HG03103 (cell line): ENCODE results near the gene GHDC.
"Not testable (repeated sequence)": the region's sequence is repeated elsewhere in the genome, so short reads cannot be mapped to it uniquely, and the experiment has no call there.

Experiments
- ATAC-seq: cut with Tn5 transposase; IDR thresholded peaks from one replicate; pipeline ENCODE4 v1.9.1; 2021; ENCODE audit warnings: low read depth; ENCODE audit not compliant: unreplicated experiment

The GHDC gene, protein sequence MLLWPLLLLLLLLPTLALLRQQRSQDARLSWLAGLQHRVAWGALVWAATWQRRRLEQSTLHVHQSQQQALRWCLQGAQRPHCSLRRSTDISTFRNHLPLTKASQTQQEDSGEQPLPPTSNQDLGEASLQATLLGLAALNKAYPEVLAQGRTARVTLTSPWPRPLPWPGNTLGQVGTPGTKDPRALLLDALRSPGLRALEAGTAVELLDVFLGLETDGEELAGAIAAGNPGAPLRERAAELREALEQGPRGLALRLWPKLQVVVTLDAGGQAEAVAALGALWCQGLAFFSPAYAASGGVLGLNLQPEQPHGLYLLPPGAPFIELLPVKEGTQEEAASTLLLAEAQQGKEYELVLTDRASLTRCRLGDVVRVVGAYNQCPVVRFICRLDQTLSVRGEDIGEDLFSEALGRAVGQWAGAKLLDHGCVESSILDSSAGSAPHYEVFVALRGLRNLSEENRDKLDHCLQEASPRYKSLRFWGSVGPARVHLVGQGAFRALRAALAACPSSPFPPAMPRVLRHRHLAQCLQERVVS

GRCh38 chr17:42193969-42194899 lies at the start of gene GHDC:
GHDC (minus strand) TSS chr17:42194494; CDS start chr17:42193581, 913 bp downstream.
- ATAC-seq, result no peak

GRCh38 chr17:42243493-42243982 lies 49.2 kb upstream of the GHDC start:
- no peak for ATAC-seq

- ATAC-seq, result no peak
These were observed 47.6 kb upstream of the GHDC start for GRCh38 chr17:42241871-42242270.

DNA sequence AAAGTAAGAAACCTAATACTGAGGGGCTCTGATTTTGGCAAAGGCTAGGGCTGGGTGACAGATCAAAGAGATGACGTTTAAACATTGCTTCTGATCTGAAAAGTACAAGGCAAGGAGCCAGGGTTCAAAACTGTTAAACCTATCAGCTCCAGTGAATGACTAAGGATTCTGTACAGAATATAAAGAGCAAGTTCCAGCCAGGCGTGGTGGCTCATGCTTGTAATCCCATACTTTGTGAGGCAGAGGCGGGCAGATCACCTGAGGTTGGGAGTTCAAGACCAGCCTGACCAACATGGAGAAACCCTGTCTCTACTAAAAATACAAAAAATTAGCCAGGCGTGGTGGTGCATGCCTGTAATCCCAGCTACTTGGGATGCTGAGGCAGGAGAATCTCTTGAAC lies 46.6 kb upstream of the GHDC start:
- not testable (repeated sequence) for ATAC-seq

- ATAC-seq, result no peak
These were observed 45.9 kb upstream of the GHDC start for GRCh38 chr17:42240201-42240600.

GRCh38 chr17:42239576-42239975 lies 45.3 kb upstream of the GHDC start:
- not testable (repeated sequence) for ATAC-seq

- ATAC-seq, result no peak
These were observed 42.5 kb upstream of the GHDC start for GRCh38 chr17:42236760-42237159.

GRCh38 chr17:42233994-42234393 lies 39.7 kb upstream of the GHDC start:
- no peak for ATAC-seq

- no peak for ATAC-seq
These were observed 38.9 kb upstream of the GHDC start for GRCh38 chr17:42233156-42233555.

- ATAC-seq, result no peak
These were observed 35.9 kb upstream of the GHDC start for GRCh38 chr17:42230225-42230624.

GRCh38 chr17:42227849-42228700 lies 33.8 kb upstream of the GHDC start:
- ATAC-seq, result no peak

DNA sequence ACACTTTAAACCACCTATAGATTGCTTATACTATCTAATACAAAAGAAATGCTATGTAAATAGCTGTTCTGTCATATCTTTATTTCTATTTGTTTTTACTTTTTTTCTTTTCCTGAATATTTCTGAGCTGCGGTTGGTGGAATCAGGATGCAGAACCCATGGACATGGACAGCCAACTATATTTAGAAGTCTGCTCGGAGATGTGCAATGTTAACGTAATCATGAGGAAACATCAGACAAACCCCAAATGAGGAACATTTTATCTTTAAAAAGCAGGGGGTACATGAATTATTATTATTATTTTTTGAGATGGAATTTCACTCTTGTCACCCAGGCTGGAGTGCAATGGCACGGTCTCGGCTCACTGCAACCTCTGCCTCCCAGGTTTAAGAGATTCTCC lies 31.4 kb upstream of the GHDC start:
- ATAC-seq, result no peak

GRCh38 chr17:42224651-42225050 lies 30.4 kb upstream of the GHDC start:
- ATAC-seq, result no peak

GRCh38 chr17:42221886-42222745 lies 27.8 kb upstream of the GHDC start:
- no peak for ATAC-seq

- not testable (repeated sequence) for ATAC-seq
These were observed 25.0 kb upstream of the GHDC start for GRCh38 chr17:42219280-42219679.

DNA sequence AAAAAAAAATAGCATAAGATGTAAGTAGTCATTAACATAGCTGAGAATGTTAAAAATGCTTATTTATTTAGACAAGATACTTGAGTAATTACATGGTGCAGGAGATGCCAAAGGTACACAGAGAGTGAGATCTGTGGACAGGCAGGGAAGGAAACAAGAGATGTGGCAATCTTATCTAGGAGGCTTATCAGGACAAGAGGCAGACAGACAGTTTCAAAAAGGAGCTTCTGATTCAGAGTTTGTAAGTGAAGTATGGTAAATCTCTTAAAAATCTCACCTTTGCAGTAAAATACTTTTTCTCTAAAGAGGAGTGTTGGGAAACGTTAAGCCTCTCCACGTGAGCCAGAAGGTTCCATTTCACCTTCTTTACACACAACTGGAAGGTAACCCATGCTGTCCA lies 19.9 kb upstream of the GHDC start:
- no peak for ATAC-seq

DNA sequence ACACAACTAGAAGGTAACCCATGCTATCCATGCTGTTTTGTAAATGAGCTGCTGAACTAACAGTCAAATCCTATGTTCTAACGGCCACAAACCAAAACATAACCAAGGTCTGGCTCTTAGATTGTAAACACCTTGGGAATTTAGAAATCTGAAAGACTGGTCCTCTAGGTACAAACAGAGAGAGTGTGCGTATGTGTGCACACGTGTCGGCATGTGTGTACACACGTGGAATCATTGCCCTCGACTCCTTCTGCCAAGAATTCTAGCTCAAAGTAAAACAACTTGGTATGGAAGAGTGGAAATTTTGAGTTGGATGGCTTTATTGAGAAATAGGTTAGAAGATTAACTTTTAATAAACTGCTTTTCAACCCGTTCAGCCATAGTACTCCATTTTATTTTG lies 18.1 kb upstream of the GHDC start:
- no peak for ATAC-seq

- not testable (repeated sequence) for ATAC-seq
These were observed 17.6 kb upstream of the GHDC start for GRCh38 chr17:42211921-42212341.

DNA sequence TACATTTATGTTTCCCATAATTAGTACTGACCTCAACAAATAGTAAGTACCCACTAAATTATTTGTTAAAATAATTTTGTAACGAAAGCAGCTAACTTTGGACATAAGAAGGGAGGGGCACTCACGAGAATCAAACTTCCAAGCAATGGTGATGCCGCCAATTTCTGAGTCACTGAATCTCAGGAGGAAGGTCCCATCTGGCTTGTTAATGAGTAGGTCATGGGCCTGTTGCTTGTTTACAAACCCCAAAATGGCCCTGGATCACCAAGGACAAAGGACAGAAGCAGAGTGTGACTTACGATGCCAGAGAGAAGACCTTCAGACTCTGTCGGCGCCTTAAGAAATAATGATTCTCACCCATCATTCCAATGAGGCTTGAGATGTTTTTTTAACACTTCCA lies 15.8 kb upstream of the GHDC start:
- no peak for ATAC-seq
